Activated naive CD8-positive, alpha-beta T cell treated with anti-CD3 and anti-CD28 coated beads, Interleukin-2, amount 50 U/mL, for 24 hours (primary cell): ENCODE measurements around the gene PEAK1.
A peak's percentile ranks its signal among the peaks of the same experiment; 100 is the strongest.
"Not testable (repeated sequence)": the region's sequence is repeated elsewhere in the genome, so short reads cannot be mapped to it uniquely, and the experiment has no call there.

ENCODE experiments used
- ATAC-seq: fragments of 150-1000 bp; cut with Tn5 transposase; one replicate; pipeline ENCODE4 v1.10.0; 2021
- DNase-seq: peaks from one replicate; pipeline ENCODE4 v3.0.0; 2021
- H3K27ac Mint-ChIP-seq: one replicate; pipeline ENCODE4 v1.8.0; 2021; ENCODE audit warnings: mild to moderate bottlenecking, mixed read lengths
- H3K27me3 Mint-ChIP-seq: one replicate; pipeline ENCODE4 v1.8.0; 2021; ENCODE audit warnings: mixed read lengths
- H3K36me3 Mint-ChIP-seq: one replicate; pipeline ENCODE4 v1.8.0; 2021; ENCODE audit warnings: low read depth, mixed read lengths
- H3K4me1 Mint-ChIP-seq: one replicate; pipeline ENCODE4 v1.8.0; 2021; ENCODE audit warnings: mixed read lengths
- H3K4me3 Mint-ChIP-seq: one replicate; pipeline ENCODE4 v1.8.0; 2021; ENCODE audit warnings: mild to moderate bottlenecking, moderate library complexity, mixed read lengths
- H3K9me3 Mint-ChIP-seq: one replicate; pipeline ENCODE4 v1.8.0; 2021; ENCODE audit warnings: mixed read lengths

PEAK1 gene

DNA sequence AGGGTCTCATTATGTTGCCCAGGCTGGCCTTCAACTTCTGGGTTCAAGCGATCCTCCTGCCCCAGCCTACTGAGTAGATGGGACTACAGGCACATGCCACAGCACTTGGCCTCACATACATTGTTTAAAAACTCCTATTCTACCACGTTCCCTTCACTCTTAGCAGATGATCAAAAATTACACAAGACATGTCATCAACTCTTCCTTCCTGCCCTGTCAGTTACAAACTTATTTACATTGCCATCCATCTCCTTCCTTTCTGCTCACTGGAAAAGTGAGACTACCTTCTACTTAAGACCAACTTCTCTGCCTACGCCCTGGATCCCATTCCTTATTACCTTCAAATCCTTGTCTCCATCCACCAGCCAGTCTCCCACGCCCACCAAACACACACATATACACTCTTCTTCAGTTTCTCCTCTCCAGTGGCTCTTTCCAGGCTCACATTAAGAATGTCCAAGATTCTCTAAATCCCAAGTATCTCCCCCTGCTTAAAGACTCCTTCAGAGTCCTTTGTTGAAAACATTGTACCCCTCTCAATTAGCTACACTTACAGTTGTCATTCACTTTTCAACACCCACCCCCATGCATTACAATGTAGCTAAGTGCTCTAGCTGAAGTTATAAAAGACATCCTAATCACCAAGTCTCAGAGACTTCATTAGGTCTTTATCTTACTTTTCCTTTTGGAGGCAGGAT lies 4.3 kb downstream of the PEAK1 start:
- DNase-seq (no peak), ATAC-seq (no peak)
- no peaks in the 10 kb centered on the region for H3K9me3 Mint-ChIP-seq
- H3K27ac Mint-ChIP-seq = no peak overlapping the region
- H3K36me3 Mint-ChIP-seq = peaks cover 5% of the 10 kb centered on the region
- no peaks in the 10 kb centered on the region for H3K27me3 Mint-ChIP-seq
- H3K4me3 Mint-ChIP-seq = no peak overlapping the region
- H3K4me1 Mint-ChIP-seq = peaks cover 28% of the 10 kb centered on the region

GRCh38 chr15:77414789-77415442 lies 5.0 kb downstream of the PEAK1 start:
- Mint-ChIP-seq H3K27ac (no peak overlapping the region), H3K4me1 (peaks cover 33% of the 10 kb centered on the region), H3K36me3 (peaks cover 5% of the 10 kb centered on the region), H3K4me3 (no peak overlapping the region), H3K9me3 (no peaks in the 10 kb centered on the region), H3K27me3 (no peaks in the 10 kb centered on the region)
- ATAC-seq (no peak), DNase-seq (no peak)

DNA sequence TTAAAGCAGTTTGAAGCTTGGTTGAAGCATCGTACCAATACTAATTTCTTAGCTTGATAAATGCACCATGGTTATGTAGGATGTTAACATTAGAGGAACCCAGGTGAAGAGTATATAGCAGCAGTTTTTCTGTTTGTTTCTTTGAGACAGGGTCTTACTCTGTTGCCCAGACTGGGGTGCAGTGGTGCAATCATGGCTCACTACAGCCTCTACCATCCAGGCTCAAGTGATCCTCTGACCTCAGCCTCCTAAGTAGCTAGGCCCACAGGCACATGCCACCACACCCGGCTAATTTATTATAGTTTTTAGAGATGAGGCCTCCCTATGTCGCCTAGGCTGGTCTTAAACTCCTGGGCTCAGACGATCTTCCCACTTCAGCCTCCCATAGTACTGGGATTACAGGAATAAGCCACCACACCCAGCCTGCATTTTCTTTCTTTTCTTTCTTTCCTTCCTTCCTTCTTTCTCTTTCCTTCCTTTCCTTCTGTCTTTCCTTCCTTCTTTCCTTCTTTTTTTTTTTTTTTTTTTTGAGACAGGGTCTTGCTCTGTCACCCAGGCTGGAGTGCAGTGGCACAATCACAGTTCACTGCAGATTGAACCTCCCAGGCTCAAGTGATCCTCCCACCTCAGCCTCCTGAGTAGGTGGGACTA lies 6.1 kb downstream of the PEAK1 start:
- ATAC-seq (no peak), DNase-seq (no peak)
- H3K4me1 Mint-ChIP-seq = peaks cover 39% of the 10 kb centered on the region
- peaks cover 4% of the 10 kb centered on the region for H3K36me3 Mint-ChIP-seq
- no peak overlapping the region for H3K4me3 Mint-ChIP-seq
- no peaks in the 10 kb centered on the region for H3K27me3 Mint-ChIP-seq
- no peak overlapping the region for H3K27ac Mint-ChIP-seq
- no peaks in the 10 kb centered on the region for H3K9me3 Mint-ChIP-seq

DNA sequence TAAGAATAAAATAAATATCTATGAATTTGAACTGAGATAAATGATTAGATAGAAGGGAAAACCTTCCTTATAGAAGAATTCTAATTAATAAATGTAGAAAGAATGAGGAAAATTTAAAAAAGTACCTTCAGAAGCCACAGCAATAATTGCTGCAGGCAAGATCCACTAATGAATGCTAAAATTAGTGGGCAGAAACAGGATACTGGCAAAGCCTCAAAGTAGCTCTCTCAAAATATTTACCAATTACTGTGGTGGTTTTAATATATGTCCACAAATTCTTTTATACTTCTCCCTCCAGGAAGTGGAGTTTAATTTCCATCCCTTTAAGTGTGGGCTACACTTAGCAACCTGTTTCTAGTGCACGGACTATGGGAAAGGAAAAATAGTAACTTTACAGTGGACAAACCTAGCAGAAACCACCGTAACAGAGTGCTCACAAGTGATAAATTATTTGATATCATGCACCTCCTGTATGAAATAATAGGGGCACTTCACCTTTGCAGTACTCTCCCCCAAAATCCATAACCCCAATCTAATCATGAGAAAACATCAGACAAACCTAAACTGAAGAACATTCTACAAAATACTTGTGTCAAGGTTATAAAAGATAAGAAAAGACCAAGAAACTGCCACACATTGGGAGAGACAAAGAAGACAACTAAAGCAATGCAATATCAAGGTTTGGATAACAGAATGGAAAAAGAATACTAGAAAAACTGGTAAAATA lies 6.8 kb downstream of the PEAK1 start:
- DNase-seq (no peak), ATAC-seq (no peak)
- H3K4me3 Mint-ChIP-seq = no peak overlapping the region
- no peaks in the 10 kb centered on the region for H3K9me3 Mint-ChIP-seq
- no peaks in the 10 kb centered on the region for H3K27me3 Mint-ChIP-seq
- H3K36me3 Mint-ChIP-seq = peaks cover 4% of the 10 kb centered on the region
- peaks cover 33% of the 10 kb centered on the region for H3K4me1 Mint-ChIP-seq
- H3K27ac Mint-ChIP-seq = no peak overlapping the region

DNA sequence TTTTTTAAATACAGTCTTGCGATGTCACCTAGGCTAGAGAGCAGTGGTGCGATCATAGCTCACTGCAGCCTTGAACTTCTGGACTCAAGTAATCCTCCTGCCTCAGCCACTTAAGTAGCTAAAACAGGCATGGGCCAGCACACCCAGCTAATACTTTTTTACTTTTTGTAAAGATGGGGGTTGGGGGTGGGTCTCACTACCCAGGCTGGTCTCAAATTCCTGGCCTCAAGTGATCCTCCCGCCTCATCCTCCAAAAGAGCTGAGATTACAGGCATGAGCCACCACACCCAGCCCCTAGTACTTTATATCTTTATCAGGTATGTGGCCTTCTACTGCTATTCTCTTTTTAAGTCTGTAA lies 8.3 kb downstream of the PEAK1 start:
- DNase-seq (no peak), ATAC-seq (no peak)
- H3K9me3 Mint-ChIP-seq = no peaks in the 10 kb centered on the region
- H3K4me1 Mint-ChIP-seq = peaks cover 31% of the 10 kb centered on the region
- no peak overlapping the region for H3K27ac Mint-ChIP-seq
- no peak overlapping the region for H3K4me3 Mint-ChIP-seq
- peaks cover 4% of the 10 kb centered on the region for H3K36me3 Mint-ChIP-seq
- no peaks in the 10 kb centered on the region for H3K27me3 Mint-ChIP-seq

DNA sequence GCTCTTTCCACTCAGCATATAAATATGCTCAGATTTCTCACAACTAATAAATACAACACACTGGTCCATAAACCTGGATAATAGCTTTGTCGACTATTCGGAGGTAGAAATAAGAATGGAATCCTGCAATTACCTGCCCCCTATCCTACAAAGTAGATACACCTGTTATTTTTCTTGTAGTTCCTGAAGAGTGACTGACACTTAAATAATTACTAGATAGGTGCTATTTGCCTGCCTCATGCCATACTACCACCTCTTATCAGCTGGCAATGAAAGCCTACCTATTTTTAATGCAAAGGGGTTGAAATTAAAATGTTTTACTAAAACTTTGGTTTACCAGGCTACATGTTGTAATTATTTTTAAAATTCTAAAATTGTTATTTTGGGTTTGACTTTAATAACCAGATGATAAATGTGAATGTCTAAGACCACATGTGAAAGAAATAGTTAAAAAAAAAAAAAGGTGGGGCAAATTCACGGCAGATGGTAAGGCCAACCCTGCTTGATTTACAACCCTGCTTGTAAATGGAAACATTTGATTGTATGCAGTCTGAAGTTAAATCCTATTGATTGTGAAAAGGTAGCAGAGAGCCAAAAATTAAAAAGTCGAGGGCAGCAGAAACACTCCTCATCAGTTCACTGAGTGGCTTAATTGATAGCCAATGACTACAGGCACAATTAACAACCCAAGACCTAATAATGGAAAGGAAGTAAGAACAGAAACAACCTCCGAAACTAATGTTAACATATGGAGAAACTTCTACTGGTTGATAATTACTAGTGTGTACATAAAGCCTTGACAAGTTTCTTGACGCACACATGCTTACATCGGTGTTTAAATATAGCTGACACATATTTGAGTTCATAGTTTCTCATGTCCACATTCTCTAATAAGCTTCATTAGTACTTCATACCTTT lies 8.9 kb downstream of the PEAK1 start:
- H3K4me3 Mint-ChIP-seq = no peak overlapping the region
- H3K27ac Mint-ChIP-seq = no peak overlapping the region
- no peak for ATAC-seq

DNA sequence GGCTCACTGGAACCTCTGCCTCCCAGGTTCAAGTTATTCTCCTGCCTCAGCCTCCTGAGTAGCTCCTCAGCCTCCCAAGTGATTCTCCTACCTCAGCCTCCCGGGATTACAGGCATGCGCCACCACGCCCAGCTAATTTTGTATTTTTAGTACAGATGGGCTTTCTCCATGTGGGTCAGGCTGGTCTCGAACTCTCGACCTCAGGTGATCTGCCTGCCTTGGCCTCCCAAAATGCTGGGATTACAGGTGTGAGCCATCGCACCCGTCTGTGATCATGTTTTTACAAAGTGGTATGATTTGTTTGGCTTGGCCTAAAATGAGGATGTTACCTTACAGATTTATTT lies 9.8 kb downstream of the PEAK1 start:
- not testable (repeated sequence) for H3K27me3 Mint-ChIP-seq, ATAC-seq, H3K36me3 Mint-ChIP-seq, H3K9me3 Mint-ChIP-seq, DNase-seq
- Mint-ChIP-seq H3K4me1 (peaks cover 42% of the 10 kb centered on the region), H3K27ac (peak overlapping the region; percentile 87), H3K4me3 (peak overlapping the region; percentile 67)

More for the DNA sequence above, 8.9 kb downstream of the PEAK1 start:
- Mint-ChIP-seq H3K36me3 (peaks cover 4% of the 10 kb centered on the region), H3K4me1 (peaks cover 37% of the 10 kb centered on the region), H3K9me3 (no peaks in the 10 kb centered on the region), H3K27me3 (no peaks in the 10 kb centered on the region)
- DNase-seq = no peak

DNA sequence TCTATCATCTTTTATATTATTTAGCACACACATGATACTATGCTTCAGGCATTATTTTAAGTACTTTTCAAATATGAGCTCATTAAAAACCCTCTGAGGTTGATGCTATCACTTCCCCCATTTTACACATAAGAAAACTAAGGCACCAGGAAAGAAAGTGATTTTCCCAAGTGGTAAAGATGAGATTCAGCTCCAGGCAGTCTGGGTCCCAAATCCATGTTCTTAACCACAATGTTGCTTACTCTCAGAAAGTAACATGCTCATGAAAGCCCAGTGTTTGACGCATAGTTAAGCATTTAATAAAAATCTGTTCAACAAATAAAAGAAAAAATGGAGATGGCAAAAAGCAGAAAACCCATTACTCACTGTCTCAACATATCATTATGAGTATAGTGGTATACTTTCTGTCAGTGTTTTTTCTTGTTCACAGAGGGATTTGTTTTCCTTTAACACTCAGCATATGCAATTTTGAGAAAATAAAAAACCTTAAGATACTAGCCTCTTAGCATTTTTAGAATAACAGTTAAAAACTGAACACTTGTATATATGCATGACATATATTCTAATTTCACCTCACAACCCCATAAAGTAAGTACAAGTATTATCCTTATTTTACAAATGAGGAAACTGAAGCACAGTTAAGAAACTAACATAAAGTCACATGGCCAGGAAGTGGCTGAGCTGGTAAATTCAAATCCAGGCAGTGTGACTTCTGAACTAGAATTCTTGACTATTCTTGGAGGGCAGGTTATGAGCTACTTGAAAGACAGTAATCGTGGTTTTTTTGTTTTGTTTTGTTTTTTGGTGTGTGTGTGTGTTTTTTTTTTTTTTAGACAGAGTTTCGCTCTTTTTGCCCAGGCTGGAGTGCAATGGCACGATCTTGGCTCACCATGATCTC lies 10.4 kb downstream of the PEAK1 start:
- DNase-seq (peak; percentile 13), ATAC-seq (peak; percentile 65)
- Mint-ChIP-seq H3K27me3 (no peaks in the 10 kb centered on the region), H3K4me1 (peaks cover 40% of the 10 kb centered on the region), H3K4me3 (peak overlapping the region; percentile 67), H3K27ac (peak overlapping the region; percentile 87), H3K9me3 (no peaks in the 10 kb centered on the region), H3K36me3 (peaks cover 4% of the 10 kb centered on the region)

DNA sequence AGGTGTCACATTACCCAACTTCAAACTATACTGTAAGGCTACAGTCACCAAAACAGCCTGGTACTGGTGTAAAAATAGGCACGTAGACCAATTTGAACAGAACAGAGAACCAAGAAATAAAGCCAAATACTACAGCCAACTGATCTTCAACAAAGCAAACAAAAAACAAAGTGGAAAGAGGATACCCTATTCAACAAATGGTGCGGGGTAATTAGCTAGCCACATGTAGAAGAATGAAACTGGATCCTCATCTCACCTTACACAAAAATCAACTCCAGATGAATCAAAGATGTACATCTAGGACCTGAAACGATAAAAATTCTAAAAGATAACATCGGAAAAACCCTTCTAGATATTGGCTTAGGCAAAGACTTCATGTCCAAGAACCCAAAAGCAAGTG lies 13.1 kb downstream of the PEAK1 start:
- DNase-seq (no peak), ATAC-seq (no peak)
- Mint-ChIP-seq H3K4me3 (no peak overlapping the region), H3K27me3 (no peaks in the 10 kb centered on the region), H3K27ac (no peak overlapping the region), H3K9me3 (no peaks in the 10 kb centered on the region), H3K36me3 (peaks cover 2% of the 10 kb centered on the region), H3K4me1 (peaks cover 58% of the 10 kb centered on the region)

DNA sequence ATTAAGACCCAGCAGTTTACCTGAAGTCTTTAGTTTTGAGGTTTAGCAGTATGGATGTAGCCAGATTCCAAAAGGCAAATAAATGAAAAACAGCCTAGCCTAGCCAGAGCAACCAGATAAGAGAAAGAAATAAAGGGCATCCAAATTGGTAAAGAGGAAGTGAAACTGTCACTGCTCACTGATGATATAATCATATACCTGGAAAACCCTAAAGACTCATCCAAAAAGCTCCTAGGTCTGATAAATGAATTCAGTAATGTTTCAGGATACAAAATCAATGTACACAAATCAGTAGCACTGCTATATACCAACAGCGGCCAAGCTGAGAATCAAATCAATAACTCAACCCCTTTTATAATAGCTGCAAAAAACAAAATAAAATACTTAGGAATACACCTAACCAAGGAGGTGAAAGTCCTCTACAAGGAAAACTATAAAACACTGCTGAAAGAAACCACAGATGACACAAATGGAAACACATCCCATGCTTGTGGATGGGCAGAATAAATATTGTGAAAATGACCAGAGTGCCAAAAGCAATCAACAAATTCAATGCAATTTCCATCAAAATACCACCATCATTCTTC lies 13.6 kb downstream of the PEAK1 start:
- not testable (repeated sequence) for H3K27ac Mint-ChIP-seq, ATAC-seq, H3K36me3 Mint-ChIP-seq, H3K9me3 Mint-ChIP-seq, H3K4me3 Mint-ChIP-seq, H3K27me3 Mint-ChIP-seq, DNase-seq
- peaks cover 64% of the 10 kb centered on the region for H3K4me1 Mint-ChIP-seq

DNA sequence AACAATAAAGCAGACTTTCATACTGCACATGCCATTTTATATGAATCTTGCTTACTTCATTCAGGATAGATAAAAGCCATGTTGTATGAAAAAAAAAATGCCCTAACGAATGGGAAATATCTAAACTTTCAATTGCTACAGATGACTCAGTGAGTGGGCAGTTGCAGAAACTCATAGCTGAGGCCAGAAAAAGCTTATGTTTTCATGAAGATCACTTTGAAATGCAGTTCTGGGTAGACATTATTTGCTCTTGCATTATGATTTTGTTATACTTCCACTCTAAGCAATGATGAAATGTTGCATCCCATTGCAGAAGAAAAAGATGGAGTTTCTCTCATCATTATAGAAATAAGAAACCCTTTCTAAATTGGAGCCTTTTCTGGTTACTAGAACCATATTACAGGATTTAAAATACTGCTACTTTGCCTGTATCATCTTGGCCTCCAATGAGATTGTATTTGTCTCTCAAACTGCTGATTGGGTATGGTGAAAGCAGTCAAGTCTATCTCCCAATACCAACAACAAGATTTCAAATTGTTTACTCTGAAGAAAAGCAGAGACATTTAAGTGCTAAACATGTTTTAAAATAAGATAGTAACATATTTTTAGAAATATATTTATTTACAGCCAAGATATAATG lies 17.0 kb downstream of the PEAK1 start:
- peak overlapping the region; percentile 24 for H3K4me3 Mint-ChIP-seq
- peaks cover 24% of the 10 kb centered on the region for H3K9me3 Mint-ChIP-seq
- ATAC-seq (peak; percentile 83), DNase-seq (no peak)
- H3K27me3 Mint-ChIP-seq = no peaks in the 10 kb centered on the region
- peaks cover 46% of the 10 kb centered on the region for H3K4me1 Mint-ChIP-seq
- H3K27ac Mint-ChIP-seq = peak overlapping the region; percentile 1
- peaks cover 23% of the 10 kb centered on the region for H3K36me3 Mint-ChIP-seq

DNA sequence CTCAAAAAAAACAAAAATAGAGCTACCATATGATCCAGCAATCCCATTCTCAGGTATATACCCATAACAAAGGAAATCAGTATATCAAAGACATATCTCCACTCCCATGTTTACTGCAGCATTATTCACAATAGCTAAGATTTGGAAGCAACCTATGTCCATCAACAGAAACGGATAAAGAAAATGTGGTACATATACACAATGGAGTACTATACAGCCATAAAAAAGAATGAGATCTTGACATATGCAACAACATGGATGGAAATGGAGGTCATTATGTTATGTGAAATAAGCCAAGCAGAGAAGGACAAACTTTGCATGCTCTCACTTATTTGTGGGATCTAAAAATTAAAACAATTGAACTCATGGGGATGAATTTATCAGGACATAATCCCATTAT lies 19.6 kb downstream of the PEAK1 start:
- H3K9me3 Mint-ChIP-seq = peaks cover 39% of the 10 kb centered on the region
- DNase-seq (no peak), ATAC-seq (no peak)
- H3K27me3 Mint-ChIP-seq = no peaks in the 10 kb centered on the region
- H3K36me3 Mint-ChIP-seq = peaks cover 33% of the 10 kb centered on the region
- H3K4me3 Mint-ChIP-seq = no peak overlapping the region
- no peak overlapping the region for H3K27ac Mint-ChIP-seq
- peaks cover 26% of the 10 kb centered on the region for H3K4me1 Mint-ChIP-seq

GRCh38 chr15:77398927-77399326 lies 21.0 kb downstream of the PEAK1 start:
- Mint-ChIP-seq H3K9me3 (peaks cover 48% of the 10 kb centered on the region), H3K27me3 (no peaks in the 10 kb centered on the region), H3K36me3 (peaks cover 36% of the 10 kb centered on the region), H3K27ac (no peak overlapping the region), H3K4me1 (peaks cover 24% of the 10 kb centered on the region), H3K4me3 (no peak overlapping the region)
- ATAC-seq (no peak), DNase-seq (no peak)
